ENCODE results near the gene BCR. TPM values are rescaled to one million over a fixed set of nuclear protein-coding genes. Genes with fewer than 3 reads are reported as not detected.
"Not testable (repeated sequence)": the region's sequence is repeated elsewhere in the genome, so short reads cannot be mapped to it uniquely, and the experiment has no call there.

The BCR gene
- polyA plus RNA-seq, 10 donors, result 13.5 to 23.5 (median 16.8) TPM

DNA sequence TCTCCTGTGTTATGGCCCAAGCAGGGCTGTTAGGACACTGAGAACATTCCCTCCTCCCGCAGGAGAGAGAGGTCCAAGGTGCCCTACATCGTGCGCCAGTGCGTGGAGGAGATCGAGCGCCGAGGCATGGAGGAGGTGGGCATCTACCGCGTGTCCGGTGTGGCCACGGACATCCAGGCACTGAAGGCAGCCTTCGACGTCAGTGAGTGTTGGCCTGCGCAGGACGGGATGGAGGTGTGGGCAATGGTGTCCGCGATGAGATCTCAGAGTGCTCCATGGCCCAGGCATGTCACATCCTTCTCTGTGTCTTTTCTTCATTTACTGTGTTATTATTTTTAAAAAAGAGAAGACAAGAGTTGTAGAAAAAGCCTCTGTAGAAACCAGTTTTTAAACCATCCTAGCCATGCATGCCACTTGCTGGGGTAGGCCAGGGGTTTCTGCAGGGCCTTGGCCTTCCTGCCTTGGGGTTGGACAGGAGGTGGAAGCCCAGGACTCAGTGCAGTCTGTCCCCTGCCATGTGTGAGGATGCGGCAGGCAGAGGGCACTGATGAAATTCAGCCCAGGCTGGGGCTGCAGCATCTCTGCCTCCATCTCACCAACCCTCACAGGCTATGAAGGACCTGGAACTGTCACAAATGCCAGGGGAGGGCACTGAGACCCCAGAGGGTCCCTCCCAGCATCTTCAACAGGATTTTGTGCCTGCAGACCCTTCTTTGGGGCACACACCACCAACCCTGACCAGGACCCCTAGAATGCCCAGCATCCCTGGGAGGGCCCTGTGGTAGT lies 131.5 kb downstream of the BCR start:
- not testable (repeated sequence) for DNase-seq

DNA sequence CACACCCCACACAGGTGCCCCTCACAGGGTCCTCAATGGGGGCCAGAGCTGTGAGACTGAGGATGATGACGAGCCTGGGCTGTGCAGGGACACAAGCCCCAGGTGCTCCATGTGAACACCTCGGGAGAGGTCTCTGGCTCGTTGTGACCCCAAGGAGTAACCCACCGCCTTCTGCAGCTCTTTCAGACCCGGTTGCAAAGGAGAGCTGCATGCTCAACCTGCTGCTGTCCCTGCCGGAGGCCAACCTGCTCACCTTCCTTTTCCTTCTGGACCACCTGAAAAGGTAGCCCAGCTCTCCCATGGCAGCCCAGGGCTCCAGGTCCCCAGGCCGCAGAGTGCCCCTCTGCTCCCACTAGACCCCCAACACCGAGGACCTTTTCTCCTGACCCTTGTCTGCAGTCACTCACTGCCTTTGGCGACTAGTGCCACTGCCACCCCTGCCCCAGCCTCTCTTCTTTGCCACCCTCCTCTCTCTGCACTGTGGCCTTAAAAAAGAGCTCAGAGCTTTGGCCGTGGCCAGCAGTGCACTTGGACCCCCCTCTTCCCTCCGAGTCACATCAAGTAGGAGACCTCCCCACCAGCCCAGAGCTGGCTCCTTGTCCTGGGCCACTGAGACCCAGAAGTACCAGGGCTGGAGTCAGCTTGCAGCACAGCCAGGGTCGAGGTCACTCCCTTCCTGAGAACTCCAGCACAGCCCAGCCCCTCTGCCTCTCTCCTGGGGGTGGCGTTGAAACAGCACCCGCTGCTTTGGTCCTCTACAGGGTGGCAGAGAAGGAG lies 133.7 kb downstream of the BCR start:
- no peak for DNase-seq

DNA sequence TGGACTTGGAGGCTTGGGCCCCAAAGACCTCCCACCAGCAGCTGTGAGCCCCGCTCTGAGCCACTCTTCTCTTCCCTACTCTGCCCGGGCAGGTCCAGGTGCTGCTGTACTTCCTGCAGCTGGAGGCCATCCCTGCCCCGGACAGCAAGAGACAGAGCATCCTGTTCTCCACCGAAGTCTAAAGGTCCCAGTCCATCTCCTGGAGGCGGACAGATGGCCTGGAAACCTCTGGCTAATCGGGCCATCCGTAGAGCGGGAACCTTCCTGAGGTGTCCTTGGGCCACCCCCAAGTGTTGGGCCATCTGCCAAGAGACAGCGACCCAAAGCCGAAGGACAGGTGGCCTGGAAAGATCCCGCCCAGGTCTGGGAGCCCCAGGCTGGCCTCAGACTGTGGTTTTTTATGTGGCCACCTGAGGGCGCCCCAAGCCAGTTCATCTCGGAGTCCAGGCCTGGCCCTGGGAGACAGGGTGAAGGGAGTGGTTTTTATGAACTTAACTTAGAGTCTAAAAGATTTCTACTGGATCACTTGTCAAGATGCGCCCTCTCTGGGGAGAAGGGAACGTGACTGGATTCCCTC lies 135.1 kb downstream of the BCR start:
- DNase-seq, result peak; percentile 39 to 69 (median 42)

DNA sequence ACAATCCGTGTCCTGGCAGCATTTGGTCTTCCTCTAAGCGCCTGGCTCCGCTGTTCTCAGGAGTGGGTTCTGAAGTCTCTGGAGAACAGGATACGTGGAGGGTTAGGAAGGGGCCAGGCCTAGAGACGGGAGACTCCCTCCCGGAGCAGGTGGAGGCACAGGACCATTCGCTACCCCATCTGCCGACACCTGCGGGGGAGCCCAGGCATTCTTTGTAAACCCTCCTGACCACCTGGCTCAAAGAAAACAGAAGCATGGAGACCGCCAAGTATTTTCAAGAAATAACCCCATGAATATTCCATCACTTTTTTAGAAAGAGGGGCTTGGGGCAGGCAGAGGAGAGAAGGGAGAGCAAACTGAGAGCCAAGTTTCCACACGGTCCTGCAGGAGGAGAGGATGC lies 136.3 kb downstream of the BCR start:
- not testable (repeated sequence) for DNase-seq

DNA sequence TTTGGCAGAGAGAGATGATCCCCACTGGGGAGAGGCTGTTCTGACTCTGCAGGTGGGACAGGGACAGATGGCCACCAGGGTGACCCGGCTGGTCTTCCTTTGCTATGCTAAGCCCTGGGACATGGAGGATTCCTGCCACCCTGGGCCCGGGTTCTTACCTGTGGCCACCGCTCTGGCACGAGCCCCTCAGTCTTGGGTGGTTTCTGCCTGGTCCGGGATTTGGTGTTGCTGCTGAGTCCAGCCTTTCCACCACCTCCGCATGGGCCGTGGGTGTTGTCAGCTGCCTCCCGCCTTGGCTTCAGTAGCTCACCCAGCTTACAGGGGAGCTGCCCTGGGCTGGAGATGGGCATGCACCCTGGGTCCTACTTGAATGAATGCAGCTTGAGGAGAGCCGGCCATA lies 138.0 kb downstream of the BCR start:
- DNase-seq, result not testable (repeated sequence)

DNA sequence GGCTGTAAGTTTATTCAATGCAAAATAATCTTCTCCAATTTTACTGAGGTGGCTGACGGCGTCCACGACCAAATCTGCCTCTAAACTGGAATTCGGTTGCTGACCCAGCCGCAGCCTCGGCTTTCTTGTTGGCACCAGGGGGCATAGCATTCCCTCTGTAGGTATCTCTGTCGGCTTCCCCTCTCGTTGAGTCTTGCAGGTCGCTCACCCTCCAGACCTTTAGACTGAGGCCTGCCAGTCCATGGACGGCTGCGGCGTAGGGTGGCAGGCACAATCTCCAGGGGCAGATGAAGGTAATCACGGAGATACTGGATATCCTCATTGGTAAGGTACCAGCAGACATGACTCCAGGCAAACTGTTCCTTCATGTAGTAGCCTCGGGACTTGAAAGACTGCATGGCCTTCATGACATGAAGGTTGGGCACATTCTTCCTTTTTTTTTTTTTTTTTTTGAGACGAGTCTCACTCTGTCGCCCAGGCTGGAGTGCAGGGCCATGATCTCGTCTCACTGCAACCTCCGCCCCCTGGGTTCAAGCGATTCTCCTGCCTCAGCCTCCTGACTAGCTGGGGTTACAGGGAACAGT lies 142.3 kb downstream of the BCR start:
- not testable (repeated sequence) for DNase-seq

DNA sequence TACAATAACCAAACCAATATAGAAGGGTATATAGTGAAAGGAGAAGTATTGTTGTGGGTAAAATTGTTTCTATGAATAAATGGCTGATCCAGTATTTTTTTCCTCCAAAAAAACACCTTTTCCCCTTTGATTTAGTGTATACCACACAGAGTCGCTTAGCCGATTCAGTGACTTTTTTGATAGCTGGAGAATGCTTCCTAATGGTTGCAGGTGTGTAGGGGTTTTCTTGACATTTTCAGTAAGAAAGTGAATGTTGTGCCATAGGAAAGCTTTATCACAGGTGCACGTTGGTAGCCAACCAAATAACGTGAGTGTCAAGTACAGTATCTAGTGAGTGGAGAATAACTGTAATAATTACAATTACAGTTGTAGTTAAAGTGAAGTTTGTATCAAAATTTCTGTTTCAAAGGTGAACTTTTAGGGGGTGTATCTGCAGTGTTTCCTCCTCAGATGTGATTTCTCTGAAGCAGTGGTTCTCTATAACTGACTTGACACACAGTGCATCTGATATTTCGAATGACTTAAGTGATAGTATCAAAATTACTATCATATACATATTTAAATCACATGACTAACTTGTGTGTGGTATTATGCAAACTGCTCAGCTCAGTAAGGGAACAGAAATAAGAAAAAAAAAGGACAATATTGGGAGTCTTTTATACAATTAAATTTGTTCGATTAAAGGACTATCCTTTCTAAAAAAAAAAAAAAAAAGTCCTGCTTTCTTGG lies 143.8 kb downstream of the BCR start:
- DNase-seq, result not testable (repeated sequence)

DNA sequence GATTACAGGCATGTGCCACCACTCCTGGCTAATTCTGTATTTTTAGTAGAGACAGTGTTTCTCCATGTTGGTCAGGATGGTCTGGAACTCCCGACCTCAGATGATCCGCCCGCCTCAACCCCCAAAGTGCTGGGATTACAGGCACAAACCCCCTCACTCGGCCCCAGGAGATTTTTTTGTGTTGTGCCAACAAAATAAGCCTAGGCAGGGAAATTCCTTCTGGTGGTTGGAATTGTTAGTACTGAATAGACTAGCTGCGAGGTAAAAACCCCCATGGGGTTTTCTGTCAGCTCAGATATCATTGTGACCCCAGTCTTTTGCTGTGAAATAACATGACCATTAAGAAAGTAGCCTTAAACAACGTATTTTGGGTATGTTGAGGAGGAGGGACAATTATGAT lies 144.9 kb downstream of the BCR start:
- no peak for DNase-seq

DNA sequence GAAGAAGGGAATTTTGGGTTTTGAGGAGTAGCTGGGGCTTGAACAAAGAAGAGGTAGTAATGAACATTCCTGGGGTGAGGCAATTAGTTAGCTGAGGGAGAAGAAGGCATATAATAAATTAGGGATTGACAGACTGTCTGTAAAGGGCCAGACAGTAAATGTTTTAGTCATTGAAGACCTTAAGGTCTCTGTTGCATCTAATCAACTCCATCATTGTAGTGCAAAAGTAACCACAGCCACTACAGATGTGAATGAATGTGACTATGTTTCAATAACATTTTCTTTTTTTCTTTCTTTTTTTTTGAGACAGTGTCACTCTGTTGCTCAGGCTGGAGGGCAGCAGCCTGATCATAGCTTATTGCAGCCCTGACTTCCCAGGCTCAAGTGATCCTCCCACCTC lies 153.5 kb downstream of the BCR start:
- DNase-seq, result not testable (repeated sequence)

DNA sequence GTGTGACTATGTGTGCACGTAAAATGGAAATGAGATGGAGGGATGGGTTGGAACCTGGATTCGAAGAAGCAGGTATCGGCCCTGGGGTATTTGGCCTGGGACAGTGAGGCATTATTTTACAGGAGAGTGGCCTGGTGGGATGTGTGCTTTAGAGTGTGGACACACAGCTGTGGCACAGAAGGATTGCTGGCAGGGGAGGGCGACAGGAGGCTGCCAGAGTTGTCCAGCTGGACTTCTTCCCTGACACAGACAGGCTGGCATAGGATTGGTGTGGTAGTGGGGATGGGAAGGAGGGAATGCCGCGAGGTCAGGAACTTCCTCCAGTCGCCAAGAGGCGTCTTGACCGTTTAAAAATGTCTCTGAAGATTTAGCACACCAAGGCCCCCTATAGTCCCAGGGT lies 157.4 kb downstream of the BCR start:
- DNase-seq, result not testable (repeated sequence)

DNA sequence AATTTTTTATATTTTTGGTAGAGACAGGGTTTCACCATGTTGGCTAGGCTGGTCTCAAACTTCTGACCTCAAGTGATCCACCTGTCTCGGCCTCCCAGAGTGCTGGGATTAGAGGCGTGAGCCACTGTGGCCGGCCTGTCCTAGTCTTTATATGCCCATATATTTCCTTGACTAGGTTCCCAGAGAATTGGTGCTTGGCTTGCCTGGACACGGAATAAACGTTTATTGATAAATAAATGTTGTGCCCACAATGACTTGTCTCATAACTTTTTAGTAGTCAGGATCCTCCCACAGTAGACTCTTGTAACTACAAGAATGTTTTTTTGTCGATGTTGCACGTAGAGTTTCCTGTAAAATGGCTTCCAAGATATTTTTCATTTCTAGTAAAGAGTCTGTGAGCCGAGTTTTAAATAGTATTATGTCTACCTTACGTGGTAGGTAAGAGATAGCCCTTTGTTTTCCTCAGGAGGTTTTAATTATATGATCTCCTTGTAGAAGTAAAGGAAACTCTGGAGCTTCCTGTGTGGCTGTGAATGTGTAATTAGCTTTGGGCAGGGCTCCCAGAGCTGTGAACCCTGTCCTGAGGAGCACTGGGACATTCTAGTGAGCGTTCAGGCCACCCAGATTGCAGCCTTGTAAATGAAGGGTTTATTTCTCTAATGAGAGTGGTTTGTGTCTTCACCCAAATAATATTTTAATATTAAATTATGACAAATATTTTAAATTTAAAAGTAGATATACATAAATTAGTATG lies 161.8 kb downstream of the BCR start:
- not testable (repeated sequence) for DNase-seq

DNA sequence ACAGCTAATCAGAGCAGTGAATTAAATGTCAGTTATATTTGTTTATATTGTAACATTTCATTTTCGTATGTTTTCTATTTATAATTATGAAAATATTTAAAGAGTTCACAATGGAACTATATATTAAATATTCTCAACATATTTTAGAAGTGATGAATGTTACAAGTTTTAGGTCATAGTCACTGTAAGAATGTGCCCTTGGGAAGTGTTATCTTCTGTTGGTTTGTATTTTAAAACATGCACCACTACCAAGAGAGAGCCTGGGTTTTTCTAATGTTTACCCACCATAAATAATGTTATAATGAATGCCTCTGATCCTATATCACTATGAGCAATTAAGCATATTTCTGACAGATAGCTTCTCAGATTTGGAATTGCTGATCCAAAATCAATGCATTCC lies 171.0 kb downstream of the BCR start:
- DNase-seq, result no peak

DNA sequence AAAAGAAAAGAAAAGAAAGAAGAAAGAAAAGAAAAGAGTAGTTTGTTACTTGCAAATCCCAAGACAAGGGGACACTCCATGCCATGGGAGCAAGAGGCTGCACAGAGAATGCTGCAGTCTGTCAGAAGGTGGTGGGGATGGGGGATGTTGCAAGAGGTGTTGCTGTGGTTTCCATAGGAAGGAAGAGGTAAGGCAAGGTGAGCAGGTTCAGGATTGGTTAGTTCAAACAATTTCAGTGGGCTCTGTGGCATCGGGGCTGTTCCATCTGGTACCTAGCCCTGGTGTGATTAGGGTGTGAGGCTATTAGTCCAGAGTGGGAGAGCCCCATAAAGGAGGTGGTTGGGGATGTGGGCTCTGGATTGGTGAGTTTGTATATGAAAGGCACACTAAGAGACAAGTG lies 172.7 kb downstream of the BCR start:
- no peak for DNase-seq

DNA sequence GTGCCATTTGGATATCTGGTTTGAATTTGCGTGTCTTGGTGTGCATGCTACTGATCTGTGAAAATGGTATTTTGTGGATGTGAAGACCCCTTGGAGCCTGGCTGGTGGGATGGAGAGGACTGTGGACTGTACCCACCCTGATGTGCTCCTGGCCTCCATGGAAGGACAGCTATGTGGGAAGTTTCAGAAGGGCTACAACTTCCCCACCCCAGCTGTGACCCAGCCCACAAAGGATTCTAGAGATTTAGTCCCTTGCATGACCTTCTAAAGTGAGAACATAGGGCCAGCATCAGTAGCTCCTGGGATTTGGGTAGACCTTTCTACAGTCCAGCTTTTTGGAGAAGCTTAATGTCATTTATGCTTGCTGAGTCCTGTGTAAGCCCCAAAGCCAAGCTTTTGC lies 173.4 kb downstream of the BCR start:
- no peak for DNase-seq

DNA sequence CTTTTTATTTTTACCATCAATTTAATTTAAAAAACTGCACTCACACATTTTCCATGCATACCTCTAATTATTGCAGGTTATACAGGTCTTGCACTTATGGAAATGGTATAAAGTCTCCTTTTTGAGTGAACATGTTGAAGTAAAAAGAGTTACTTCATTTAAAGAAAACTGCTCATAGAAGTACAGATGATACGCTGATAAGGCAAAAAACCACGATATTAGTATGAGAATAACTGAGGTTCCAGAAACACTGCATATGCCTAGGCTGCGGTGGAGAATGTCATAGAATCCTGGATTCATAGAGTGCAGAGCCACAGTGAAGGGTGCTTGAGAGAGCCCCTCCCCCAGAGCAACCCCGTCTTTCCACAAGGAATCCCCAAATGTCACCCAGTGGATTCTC lies 175.8 kb downstream of the BCR start:
- no peak for DNase-seq

DNA sequence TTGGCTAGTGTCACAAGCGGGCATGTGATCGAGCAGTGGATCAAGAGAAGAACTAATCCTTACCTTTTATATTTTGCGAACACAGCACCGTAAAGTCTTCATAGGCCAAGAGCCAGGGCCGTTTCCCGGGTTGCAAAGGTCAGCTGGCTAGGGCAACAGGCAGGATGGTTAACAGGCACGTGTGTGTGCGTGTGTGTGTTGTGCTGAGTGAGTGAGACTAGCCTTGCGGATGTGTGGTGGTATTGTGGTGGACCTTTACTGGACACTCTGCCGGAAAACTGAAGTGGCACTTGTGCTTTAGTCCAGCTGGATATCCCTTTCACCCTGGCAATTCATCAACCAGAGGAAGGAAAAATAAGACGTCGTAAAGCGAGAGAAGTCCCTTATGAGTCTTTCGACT lies 176.7 kb downstream of the BCR start:
- DNase-seq, result no peak

DNA sequence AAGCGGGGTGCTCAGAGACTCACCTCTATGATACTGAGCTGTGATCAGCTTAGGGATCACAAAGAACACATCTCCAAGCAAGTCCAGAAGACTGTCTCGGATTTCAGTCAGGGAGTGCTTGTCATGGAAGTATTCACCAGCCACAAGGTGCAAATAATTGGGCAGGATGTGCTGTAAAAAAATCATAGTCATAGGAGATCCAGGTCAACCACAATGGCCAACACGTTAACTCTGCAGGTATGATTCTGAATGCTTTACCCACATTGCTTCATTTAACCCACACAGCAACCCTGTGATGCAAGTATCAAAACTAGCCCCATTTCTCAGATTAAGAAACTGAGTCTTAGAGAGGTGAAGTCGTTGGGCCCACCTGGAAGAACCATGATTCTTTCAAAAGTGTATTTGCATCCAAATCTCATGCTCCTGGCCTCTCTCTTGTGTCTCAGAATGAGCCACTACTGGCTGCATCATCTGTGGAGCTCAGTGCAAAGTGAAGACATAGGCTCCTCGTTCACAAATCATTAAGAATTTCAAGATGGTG lies 179.3 kb downstream of the BCR start:
- no peak for DNase-seq

DNA sequence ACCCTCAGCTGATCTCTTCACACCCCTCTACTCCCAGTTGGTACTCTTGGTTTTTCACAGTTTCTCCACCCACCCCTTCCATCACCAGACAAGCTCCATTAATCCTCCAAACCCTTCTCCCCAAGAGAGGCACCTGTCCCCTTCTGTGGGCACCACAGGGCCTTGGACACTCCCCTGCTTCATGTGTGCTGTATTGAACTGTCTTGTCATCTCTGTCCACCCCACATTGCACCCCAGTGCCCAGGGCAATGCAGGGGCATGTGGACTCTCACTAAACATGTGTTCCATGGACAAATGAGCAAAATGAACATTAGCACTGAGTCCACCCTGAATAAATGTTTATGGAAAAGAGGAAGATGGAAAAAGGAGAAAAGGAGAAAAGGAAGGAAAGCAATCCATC lies 181.4 kb downstream of the BCR start:
- no peak for DNase-seq

DNA sequence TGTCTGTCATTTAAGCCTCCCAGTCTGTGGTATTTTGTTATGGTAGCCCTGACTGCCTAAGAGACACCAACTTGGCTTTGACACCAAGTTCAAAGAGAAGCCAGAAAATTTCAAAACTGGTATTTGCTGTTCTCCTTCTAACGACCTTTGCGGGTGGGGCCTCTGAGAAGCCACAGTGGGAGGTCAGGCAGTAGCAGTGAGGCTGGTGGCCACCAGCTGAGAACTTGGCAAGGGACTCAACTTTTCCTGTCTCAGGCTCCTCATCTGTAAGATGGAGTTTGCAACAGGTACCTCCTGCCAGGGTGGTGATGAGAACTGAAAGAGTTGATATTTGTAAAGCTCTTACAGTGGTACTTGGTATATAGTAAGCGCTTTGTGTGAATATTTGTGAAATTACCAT lies 183.4 kb downstream of the BCR start:
- DNase-seq, result no peak

DNA sequence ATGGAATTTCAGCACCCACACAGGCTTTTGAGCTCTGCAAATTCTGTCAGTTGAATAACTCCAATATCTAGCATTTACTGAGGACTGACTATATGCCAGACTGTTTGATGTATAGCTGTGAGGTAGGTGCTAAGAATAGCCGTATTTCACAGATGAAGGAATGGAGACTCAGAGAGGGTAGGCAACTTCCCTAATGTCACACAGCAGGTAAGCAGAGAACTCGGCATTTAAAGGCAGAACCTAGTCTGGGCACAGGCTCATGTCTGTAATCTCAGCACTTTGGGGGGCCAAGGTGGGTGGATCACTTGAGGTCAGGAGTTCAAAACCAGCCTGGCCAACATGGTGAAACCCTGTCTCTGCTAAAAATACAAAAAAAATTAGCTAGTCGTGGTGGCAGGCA lies 184.1 kb downstream of the BCR start:
- DNase-seq, result no peak

DNA sequence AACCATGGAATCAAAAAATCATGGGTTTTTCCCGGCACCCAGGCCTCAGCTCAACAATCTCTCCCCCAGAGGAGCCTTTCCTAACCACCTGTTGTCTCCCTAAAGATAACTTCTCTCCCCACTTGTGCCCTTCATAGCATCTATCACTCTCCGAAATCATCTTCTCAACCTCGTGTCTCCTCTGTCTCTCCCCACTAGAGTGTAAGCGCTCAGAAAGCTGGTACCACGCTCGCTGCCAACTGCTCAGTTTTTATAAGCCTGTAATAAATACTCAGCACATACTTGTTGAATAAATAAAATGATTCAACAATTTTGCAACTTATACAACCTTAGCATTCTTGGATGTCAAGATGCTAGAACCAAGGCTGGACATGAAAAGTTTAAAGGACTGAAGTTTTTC lies 185.2 kb downstream of the BCR start:
- no peak for DNase-seq
